Peyer's patch (tissue), 4 donors: ENCODE results near the gene MIR17HG.

Experiments
- POLR2A ChIP-seq, 2 donors: fragments of 450-650 bp; IDR thresholded peaks; one replicate each; pipeline ENCODE4 v1.5.1; 2017; ENCODE audit warnings: antibody characterized with exemption in 2 of 2, mild to moderate bottlenecking in 2 of 2, moderate library complexity in 2 of 2
- TF ChIP-seq, protein P1 (sequence below), 6 experiments: fragments of 450-650 bp in 4 of 6; fragments of 200-600 bp in 2 of 6; sonication (generic) in 1 of 6; IDR thresholded peaks; one replicate each; pipeline ENCODE4 v1.5.1; 2017 to 2019; ENCODE audit warnings: antibody characterized with exemption in 6 of 6, mild to moderate bottlenecking in 3 of 6, moderate library complexity in 1 of 6

DNA sequence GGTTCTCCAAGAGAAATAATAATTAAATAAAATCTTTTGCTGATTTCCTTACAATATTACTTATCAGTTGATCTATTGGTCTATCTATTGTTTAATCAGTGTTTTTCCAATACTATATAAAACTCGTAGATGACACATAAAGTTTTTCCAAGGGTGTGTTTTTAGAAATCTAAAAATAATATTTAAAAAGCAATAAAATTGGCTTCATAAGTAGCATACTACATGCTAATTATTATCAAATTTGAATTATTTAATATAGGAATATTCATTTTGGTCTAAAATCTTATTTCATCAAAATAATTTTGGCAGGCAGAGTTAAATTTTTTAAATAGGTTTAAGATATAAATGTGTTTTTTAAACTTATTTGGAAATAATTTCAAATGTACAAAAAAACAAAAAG is 49.4 kb upstream of the MIR17HG start:
- TF ChIP-seq, protein P1, sequence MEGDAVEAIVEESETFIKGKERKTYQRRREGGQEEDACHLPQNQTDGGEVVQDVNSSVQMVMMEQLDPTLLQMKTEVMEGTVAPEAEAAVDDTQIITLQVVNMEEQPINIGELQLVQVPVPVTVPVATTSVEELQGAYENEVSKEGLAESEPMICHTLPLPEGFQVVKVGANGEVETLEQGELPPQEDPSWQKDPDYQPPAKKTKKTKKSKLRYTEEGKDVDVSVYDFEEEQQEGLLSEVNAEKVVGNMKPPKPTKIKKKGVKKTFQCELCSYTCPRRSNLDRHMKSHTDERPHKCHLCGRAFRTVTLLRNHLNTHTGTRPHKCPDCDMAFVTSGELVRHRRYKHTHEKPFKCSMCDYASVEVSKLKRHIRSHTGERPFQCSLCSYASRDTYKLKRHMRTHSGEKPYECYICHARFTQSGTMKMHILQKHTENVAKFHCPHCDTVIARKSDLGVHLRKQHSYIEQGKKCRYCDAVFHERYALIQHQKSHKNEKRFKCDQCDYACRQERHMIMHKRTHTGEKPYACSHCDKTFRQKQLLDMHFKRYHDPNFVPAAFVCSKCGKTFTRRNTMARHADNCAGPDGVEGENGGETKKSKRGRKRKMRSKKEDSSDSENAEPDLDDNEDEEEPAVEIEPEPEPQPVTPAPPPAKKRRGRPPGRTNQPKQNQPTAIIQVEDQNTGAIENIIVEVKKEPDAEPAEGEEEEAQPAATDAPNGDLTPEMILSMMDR (IDR thresholded peaks at IDR 0.05): no peak
- no peak for TF ChIP-seq POLR2A (IDR thresholded peaks at IDR 0.05)
